GM12878 (cell line): ENCODE measurements around the gene MTMR1.

ENCODE experiments used
- CBX5 ChIP-seq: sonication (generic); IDR thresholded peaks from 2 replicates; pipeline ENCODE4 v1.6.1; 2016; ENCODE audit warnings: low read depth, moderate library complexity, mild to moderate bottlenecking, inconsistent platforms
- CTCF ChIP-seq, 3 experiments: IDR thresholded peaks in 2 of 3; conservative IDR thresholded peaks in 1 of 3; 2 replicates each; pipeline ENCODE4 v1.5.1; 2011; ENCODE audit warnings: low read depth in 3 of 3, low read length in 3 of 3, mild to moderate bottlenecking in 3 of 3, control low read depth in 2 of 3, moderate library complexity in 2 of 3, inconsistent platforms in 1 of 3, mixed read lengths in 1 of 3; ENCODE audit not compliant: control insufficient read depth in 2 of 3, insufficient read depth in 1 of 3; ENCODE audit errors: extremely low read depth in 1 of 3
- CUX1 ChIP-seq: IDR thresholded peaks from 2 replicates; pipeline ENCODE4 v1.6.1; 2012; ENCODE audit warnings: improper control_type of control experiment, low read depth, low read length; ENCODE audit not compliant: insufficient replicate concordance
- EZH2 ChIP-seq: IDR thresholded peaks from 2 replicates; pipeline ENCODE4 v1.6.1; 2012; ENCODE audit warnings: low read depth, mild to moderate bottlenecking, control low read depth, inconsistent platforms, low read length, borderline replicate concordance; ENCODE audit not compliant: control insufficient read depth
- HCFC1 ChIP-seq: fragments of 150-350 bp; IDR thresholded peaks from 2 replicates; pipeline ENCODE4 v1.6.1; 2014; ENCODE audit warnings: low read length
- LARP7 ChIP-seq: fragments of 450-650 bp; IDR thresholded peaks from 2 replicates; pipeline ENCODE4 v1.6.1; 2017; ENCODE audit warnings: mild to moderate bottlenecking
- NR2F1 ChIP-seq: fragments of 450-650 bp; conservative IDR thresholded peaks from 2 replicates; pipeline ENCODE4 v1.6.1; 2017; ENCODE audit warnings: mild to moderate bottlenecking
- POLR2A ChIP-seq: IDR thresholded peaks from 2 replicates; pipeline ENCODE4 v1.6.1; 2011; ENCODE audit warnings: low read depth, mild to moderate bottlenecking, low read length
- SMAD1 ChIP-seq: fragments of 450-650 bp; IDR thresholded peaks from 2 replicates; pipeline ENCODE4 v1.6.1; 2018; ENCODE audit warnings: mild to moderate bottlenecking, low read depth; ENCODE audit not compliant: partially characterized antibody
- SRF ChIP-seq, 2 experiments: IDR thresholded peaks; 2 replicates each; pipeline ENCODE4 v1.6.1; 2011; ENCODE audit warnings: low read depth in 2 of 2, low read length in 2 of 2, mild to moderate bottlenecking in 1 of 2, moderate library complexity in 1 of 2
- SUZ12 ChIP-seq: fragments of 200-600 bp; sonication (generic); IDR thresholded peaks from one replicate; pipeline ENCODE4 v1.6.1; 2018; ENCODE audit warnings: antibody characterized with exemption, mild to moderate bottlenecking; ENCODE audit not compliant: unreplicated experiment
- YY1 ChIP-seq: IDR thresholded peaks from 2 replicates; pipeline ENCODE4 v1.6.1; 2011; ENCODE audit warnings: low read depth, mild to moderate bottlenecking, low read length
- ZSCAN29 ChIP-seq: fragments of 450-650 bp; IDR thresholded peaks from 2 replicates; pipeline ENCODE4 v1.6.1; 2017; ENCODE audit warnings: mild to moderate bottlenecking, moderate library complexity

- no peak for TF ChIP-seq POLR2A
- TF ChIP-seq SRF (IDR thresholded peaks at IDR 0.05; ENCODE audit: low read depth in 2 of 2, low read length in 2 of 2), result no peak
- TF ChIP-seq NR2F1, result no peak
- TF ChIP-seq CTCF (IDR thresholded peaks at IDR 0.05 in 2 of 3, conservative IDR thresholded peaks at IDR 0.05 in 1 of 3; ENCODE audit: control insufficient read depth in 2 of 3, extremely low read depth in 1 of 3, insufficient read depth in 1 of 3, low read depth in 3 of 3, low read length in 3 of 3), result no peak
- no peak for TF ChIP-seq CUX1
- TF ChIP-seq LARP7, result no peak
- no peak for TF ChIP-seq HCFC1
- TF ChIP-seq SUZ12, result no peak
- TF ChIP-seq SMAD1, result no peak
- TF ChIP-seq ZSCAN29, result no peak
- no peak for TF ChIP-seq CBX5
- no peak for TF ChIP-seq EZH2
- TF ChIP-seq YY1, result no peak
Measured at GRCh38 chrX:150774798-150775568, 81.8 kb downstream of the MTMR1 start.
